GM10266 (cell line): ENCODE results near the gene EMD.

Source experiments
- DNase-seq: peaks from one replicate; pipeline ENCODE4 v3.0.0; 2012; ENCODE audit errors: extremely low spot score
- TF ChIP-seq, protein P1 (sequence below): IDR thresholded peaks from 2 replicates; pipeline ENCODE4 v1.5.1; 2012; ENCODE audit warnings: mild to moderate bottlenecking, low read depth; ENCODE audit not compliant: control insufficient read depth, insufficient read depth; ENCODE audit errors: missing control alignments

EMD gene

DNA sequence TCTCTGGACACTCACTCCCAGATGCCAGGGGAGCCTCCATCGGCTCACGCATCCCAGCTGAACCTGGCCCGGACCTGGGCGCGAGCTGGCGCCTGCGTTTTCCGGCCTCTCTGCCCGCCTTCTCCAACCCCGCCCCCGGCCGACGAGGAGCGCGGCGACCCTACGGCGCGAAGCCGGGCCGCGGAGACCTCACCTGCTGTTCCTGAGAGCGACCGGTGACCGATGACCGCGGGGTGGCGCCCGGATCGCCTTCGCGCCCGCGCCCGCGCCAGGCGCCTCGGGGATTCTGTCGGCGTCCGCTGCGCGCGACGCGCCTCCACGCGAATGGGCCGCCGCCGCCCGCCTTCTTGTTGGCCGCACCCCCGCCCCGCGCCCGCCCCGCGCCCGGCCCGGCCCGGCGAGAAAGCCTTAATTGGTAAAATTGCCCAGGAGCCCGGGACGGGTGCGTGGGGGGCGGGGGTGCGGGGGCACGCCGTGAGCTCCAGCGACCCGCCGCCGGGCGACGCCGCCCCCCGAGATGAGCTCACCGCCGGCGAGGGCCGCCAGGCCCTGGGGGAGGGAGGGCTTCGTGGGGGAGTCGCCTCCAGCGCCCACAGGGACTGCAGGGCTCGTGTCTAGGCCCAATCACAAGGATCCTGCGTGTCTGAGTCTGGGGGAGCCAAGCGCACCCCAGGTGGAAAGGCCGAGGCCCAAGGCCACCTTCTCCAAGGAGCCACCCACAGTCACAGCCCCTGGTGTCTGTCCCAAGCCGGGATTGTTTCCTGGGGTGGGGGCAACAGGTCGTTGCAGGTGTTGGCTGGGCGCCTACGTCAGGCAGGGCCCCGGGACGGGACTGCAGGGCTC lies 4.6 kb upstream of the EMD start, which contains the start of gene FLNA:
Gene FLNA, minus strand, starts transcription at position 322 of the 843 bp plus-strand sequence. CDS start 3,389 bp downstream, outside the sequence.
- DNase-seq: peak; percentile 51

DNA sequence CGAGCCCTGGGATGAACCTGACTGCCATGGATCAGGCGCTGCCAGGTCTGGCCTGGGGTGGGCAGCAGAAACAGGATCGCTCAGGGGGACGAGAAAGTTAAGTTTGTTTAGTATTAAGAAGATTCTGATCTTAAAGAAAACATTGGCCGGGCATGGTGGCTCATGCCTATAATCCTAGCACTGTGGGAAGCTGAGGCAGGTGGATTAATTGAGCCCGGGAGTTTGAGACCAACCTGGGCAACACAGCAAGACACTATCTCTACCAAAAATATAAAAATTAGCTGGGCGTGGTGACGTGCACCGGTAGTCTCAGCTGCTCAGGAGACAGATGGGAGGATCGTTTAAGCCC lies 4.0 kb upstream of the EMD start:
- TF ChIP-seq, protein P1, sequence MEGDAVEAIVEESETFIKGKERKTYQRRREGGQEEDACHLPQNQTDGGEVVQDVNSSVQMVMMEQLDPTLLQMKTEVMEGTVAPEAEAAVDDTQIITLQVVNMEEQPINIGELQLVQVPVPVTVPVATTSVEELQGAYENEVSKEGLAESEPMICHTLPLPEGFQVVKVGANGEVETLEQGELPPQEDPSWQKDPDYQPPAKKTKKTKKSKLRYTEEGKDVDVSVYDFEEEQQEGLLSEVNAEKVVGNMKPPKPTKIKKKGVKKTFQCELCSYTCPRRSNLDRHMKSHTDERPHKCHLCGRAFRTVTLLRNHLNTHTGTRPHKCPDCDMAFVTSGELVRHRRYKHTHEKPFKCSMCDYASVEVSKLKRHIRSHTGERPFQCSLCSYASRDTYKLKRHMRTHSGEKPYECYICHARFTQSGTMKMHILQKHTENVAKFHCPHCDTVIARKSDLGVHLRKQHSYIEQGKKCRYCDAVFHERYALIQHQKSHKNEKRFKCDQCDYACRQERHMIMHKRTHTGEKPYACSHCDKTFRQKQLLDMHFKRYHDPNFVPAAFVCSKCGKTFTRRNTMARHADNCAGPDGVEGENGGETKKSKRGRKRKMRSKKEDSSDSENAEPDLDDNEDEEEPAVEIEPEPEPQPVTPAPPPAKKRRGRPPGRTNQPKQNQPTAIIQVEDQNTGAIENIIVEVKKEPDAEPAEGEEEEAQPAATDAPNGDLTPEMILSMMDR: no peak
- no peak for DNase-seq

More for the DNA sequence above, 4.6 kb upstream of the EMD start, which contains the start of gene FLNA:
- TF ChIP-seq, protein P1: peak; percentile 47

DNA sequence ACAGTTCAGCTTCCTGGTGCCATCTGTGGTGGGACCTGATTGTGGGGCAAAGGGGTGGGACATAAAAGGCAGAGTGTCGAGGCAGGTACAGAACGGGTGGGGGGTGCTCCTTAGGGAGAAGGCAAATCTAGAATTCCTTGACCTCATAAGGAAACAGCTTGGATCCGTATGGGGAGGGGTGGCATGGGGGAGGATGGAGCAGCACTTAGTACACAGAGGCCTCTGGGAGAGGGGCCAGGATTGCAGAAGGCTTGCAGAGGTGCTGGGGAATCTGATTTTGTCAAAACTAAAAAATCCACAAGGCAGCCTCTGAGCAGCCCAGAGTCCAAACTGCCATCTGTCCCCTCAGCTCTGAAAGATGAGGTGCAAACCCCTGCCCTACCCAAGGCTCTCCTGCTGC lies 2.3 kb upstream of the EMD start:
- TF ChIP-seq, protein P1: no peak
- DNase-seq: no peak

DNA sequence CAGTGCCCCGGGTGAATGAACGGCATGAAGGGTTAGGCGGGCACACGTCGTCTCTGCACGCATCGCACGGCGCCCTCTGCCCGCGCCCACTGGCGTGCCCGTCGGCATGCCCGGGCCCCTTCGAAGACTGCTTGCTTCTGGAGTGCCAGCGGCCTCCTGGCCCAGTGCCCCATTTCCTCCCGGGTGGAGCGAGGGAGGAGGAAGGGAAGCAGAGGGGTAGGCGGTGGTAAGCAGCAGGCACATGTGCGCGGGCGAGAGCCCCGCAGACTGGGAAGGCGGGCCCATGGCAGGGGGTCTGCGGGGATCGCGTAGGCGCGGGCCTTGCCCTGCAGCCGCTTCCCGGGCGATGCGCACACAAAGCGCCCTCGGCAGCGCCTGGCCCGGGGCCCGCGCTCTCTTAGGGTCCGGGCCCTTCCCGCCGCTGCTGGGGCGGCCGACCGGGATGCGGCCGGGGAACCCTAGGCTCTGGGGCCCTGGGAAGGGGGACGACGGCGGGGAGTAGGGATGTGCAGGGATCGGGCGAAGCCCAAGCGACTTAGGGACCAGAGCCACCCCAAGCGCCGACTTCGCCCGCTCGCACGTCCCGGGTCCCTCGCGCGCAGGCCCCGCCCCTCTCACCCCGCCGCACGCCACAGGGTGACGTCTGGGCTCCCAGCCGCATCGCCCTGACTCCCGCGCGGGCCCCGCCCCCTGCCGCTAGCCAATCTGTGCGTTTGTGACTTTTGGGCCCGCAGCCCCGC lies 866 bp upstream of the EMD start:
- peak; percentile 88 for DNase-seq
- TF ChIP-seq, protein P1: no peak

DNA sequence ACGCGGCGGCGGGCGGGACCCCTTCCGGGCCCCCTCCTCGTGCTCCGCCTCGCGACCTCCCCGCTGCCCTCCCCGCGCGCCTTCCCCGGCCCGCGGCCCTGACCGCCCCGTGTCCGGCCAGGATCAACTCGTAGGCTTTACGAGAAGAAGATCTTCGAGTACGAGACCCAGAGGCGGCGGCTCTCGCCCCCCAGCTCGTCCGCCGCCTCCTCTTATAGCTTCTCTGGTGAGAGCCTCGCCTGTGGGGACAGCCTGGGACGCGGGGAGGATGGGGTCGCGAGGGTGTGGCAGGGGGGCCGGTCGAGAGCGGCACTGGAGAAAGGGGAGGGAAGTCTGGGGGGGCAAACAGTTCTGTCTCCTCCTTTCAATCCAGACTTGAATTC lies 465 bp downstream of the EMD start:
- TF ChIP-seq, protein P1: no peak
- no peak for DNase-seq

DNA sequence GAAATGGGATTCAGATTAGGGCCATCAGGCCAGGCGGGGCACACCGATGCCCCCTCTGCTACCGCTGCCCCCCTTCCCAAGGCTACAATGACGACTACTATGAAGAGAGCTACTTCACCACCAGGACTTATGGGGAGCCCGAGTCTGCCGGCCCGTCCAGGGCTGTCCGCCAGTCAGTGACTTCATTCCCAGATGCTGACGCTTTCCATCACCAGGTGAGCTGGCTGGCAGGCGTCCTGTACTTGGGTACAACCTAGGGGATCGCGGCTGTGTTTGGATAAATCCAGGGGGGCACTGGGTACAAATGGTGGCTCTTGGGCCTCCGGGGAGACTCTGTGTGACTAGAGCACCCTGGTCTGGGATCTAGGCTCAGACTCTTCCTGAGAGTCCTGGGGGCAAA lies 1.1 kb downstream of the EMD start:
- no peak for DNase-seq
- TF ChIP-seq, protein P1: no peak

DNA sequence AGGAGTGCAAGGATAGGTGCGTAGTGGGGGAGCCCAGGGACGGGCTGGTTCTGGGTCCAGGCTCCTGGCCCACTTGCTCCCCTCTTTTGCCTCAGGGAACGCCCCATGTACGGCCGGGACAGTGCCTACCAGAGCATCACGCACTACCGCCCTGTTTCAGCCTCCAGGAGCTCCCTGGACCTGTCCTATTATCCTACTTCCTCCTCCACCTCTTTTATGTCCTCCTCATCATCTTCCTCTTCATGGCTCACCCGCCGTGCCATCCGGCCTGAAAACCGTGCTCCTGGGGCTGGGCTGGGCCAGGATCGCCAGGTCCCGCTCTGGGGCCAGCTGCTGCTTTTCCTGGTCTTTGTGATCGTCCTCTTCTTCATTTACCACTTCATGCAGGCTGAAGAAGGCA lies 1.7 kb downstream of the EMD start:
- DNase-seq: no peak
- TF ChIP-seq, protein P1: no peak
